NCI-H82 (cell line): ENCODE results near the gene SLC7A8.

Experiments used
- DNase-seq: peaks from one replicate; lab custom pipeline; 2025; lab: John Stamatoyannopoulos, UW

SLC7A8 gene

GRCh38 chr14:23182372-23183157 is 895 bp downstream of the SLC7A8 start:
- peak; percentile 75 for DNase-seq

- no peak for DNase-seq
Observed at GRCh38 chr14:23181946-23182345, 1.5 kb downstream of the SLC7A8 start.

GRCh38 chr14:23181453-23181852 is 2.0 kb downstream of the SLC7A8 start:
- DNase-seq, result no peak

GRCh38 chr14:23177181-23177580 is 6.3 kb downstream of the SLC7A8 start:
- no peak for DNase-seq

- no peak for DNase-seq
Observed at GRCh38 chr14:23175823-23176222, 7.6 kb downstream of the SLC7A8 start.

GRCh38 chr14:23174296-23175184 is 8.9 kb downstream of the SLC7A8 start:
- no peak for DNase-seq

GRCh38 chr14:23173796-23174195 is 9.7 kb downstream of the SLC7A8 start:
- DNase-seq, result no peak

GRCh38 chr14:23173031-23173430 is 10.4 kb downstream of the SLC7A8 start:
- DNase-seq, result no peak

- no peak for DNase-seq
Observed at GRCh38 chr14:23172574-23172973, 10.9 kb downstream of the SLC7A8 start.

GRCh38 chr14:23172096-23172495 is 11.4 kb downstream of the SLC7A8 start:
- no peak for DNase-seq

GRCh38 chr14:23171222-23171975 is 12.1 kb downstream of the SLC7A8 start:
- DNase-seq, result no peak

GRCh38 chr14:23169622-23170021 is 13.8 kb downstream of the SLC7A8 start:
- DNase-seq, result no peak

- no peak for DNase-seq
Observed at GRCh38 chr14:23168246-23168645, 15.2 kb downstream of the SLC7A8 start.

GRCh38 chr14:23167116-23167847 is 16.2 kb downstream of the SLC7A8 start:
- DNase-seq, result peak; percentile 94

- no peak for DNase-seq
Observed at GRCh38 chr14:23164949-23165348, 18.5 kb downstream of the SLC7A8 start.

GRCh38 chr14:23164250-23164649 is 19.2 kb downstream of the SLC7A8 start:
- no peak for DNase-seq

GRCh38 chr14:23163830-23164229 is 19.6 kb downstream of the SLC7A8 start:
- no peak for DNase-seq

GRCh38 chr14:23162800-23163199 is 20.7 kb downstream of the SLC7A8 start:
- DNase-seq, result no peak

- no peak for DNase-seq
Observed at GRCh38 chr14:23162005-23162404, 21.5 kb downstream of the SLC7A8 start.

- peak; percentile 65 for DNase-seq
Observed at GRCh38 chr14:23160924-23161522, 22.4 kb downstream of the SLC7A8 start.

GRCh38 chr14:23159532-23159931 is 23.9 kb downstream of the SLC7A8 start:
- no peak for DNase-seq
